Nephron progenitor cell (in vitro differentiated cells): ENCODE data around the gene ZFP91.

Experiments used
- DNase-seq: peaks from one replicate; pipeline ENCODE4 v3.0.0; 2021
- H3K27ac Mint-ChIP-seq: 2 replicates; pipeline ENCODE4 v1.8.0; 2021; ENCODE audit warnings: mild to moderate bottlenecking, moderate library complexity, mixed read lengths
- H3K27me3 Mint-ChIP-seq: 2 replicates; pipeline ENCODE4 v1.8.0; 2021; ENCODE audit warnings: mild to moderate bottlenecking, low read depth, mixed read lengths; ENCODE audit not compliant: poor library complexity
- H3K36me3 Mint-ChIP-seq: 2 replicates; pipeline ENCODE4 v1.8.0; 2021; ENCODE audit warnings: low read depth, mixed read lengths
- H3K4me1 Mint-ChIP-seq: 2 replicates; pipeline ENCODE4 v1.8.0; 2021; ENCODE audit warnings: mixed read lengths
- H3K4me3 Mint-ChIP-seq: 2 replicates; pipeline ENCODE4 v1.8.0; 2021; ENCODE audit warnings: mild to moderate bottlenecking, moderate library complexity, mixed read lengths
- H3K9me3 Mint-ChIP-seq: 2 replicates; pipeline ENCODE4 v1.8.0; 2021; ENCODE audit warnings: mild to moderate bottlenecking, moderate library complexity, mixed read lengths
- CTCF ChIP-seq: fragments of 200-600 bp; sonication (generic); IDR thresholded peaks from 2 replicates; pipeline ENCODE4 v1.5.0; 2021; ENCODE audit warnings: antibody characterized with exemption

ZFP91 gene

GRCh38 chr11:58606930-58607714 is 28.3 kb downstream of the ZFP91 start:
- Mint-ChIP-seq H3K36me3 (peaks cover 40% of the 10 kb centered on the region), H3K9me3 (no peaks in the 10 kb centered on the region), H3K4me1 (no peaks in the 10 kb centered on the region), H3K27me3 (no peaks in the 10 kb centered on the region), H3K4me3 (no peak overlapping the region), H3K27ac (no peak overlapping the region)
- TF ChIP-seq CTCF = no peak
- no peak for DNase-seq

- Mint-ChIP-seq H3K27me3 (no peaks in the 10 kb centered on the region), H3K4me1 (no peaks in the 10 kb centered on the region), H3K4me3 (no peak overlapping the region), H3K36me3 (peaks cover 41% of the 10 kb centered on the region), H3K27ac (no peak overlapping the region), H3K9me3 (no peaks in the 10 kb centered on the region)
- no peak for TF ChIP-seq CTCF
- DNase-seq = no peak
These were observed 29.5 kb downstream of the ZFP91 start for GRCh38 chr11:58608331-58608730.

- Mint-ChIP-seq H3K4me1 (no peaks in the 10 kb centered on the region), H3K9me3 (no peaks in the 10 kb centered on the region), H3K4me3 (no peak overlapping the region), H3K27ac (no peak overlapping the region), H3K27me3 (no peaks in the 10 kb centered on the region), H3K36me3 (peaks cover 52% of the 10 kb centered on the region)
- no peak for DNase-seq
- no peak for TF ChIP-seq CTCF
These were observed 30.9 kb downstream of the ZFP91 start for GRCh38 chr11:58609723-58610122.

GRCh38 chr11:58613228-58613627 is 34.4 kb downstream of the ZFP91 start:
- DNase-seq = no peak
- no peaks in the 10 kb centered on the region for H3K4me1 Mint-ChIP-seq
- no peak overlapping the region for H3K27ac Mint-ChIP-seq
- no peak for TF ChIP-seq CTCF
- H3K27me3 Mint-ChIP-seq = no peaks in the 10 kb centered on the region
- peaks cover 72% of the 10 kb centered on the region for H3K36me3 Mint-ChIP-seq
- no peak overlapping the region for H3K4me3 Mint-ChIP-seq
- no peaks in the 10 kb centered on the region for H3K9me3 Mint-ChIP-seq

GRCh38 chr11:58615559-58615958 is 36.7 kb downstream of the ZFP91 start:
- peaks cover 84% of the 10 kb centered on the region for H3K36me3 Mint-ChIP-seq
- peaks cover 8% of the 10 kb centered on the region for H3K4me1 Mint-ChIP-seq
- H3K4me3 Mint-ChIP-seq = no peak overlapping the region
- no peaks in the 10 kb centered on the region for H3K9me3 Mint-ChIP-seq
- TF ChIP-seq CTCF = no peak
- no peaks in the 10 kb centered on the region for H3K27me3 Mint-ChIP-seq
- H3K27ac Mint-ChIP-seq = no peak overlapping the region
- DNase-seq = no peak

- Mint-ChIP-seq H3K9me3 (no peaks in the 10 kb centered on the region), H3K27me3 (no peaks in the 10 kb centered on the region), H3K4me3 (no peak overlapping the region), H3K27ac (no peak overlapping the region), H3K36me3 (peaks cover 73% of the 10 kb centered on the region), H3K4me1 (peaks cover 8% of the 10 kb centered on the region)
- no peak for DNase-seq
- TF ChIP-seq CTCF = no peak
These were observed 37.7 kb downstream of the ZFP91 start for GRCh38 chr11:58616594-58616993.
